HCEC 1CT (cell line): ENCODE measurements around the gene PRRC2B.

ENCODE experiments used
- DNase-seq: peaks from one replicate; pipeline ENCODE4 v3.0.0-alpha.2; 2017

The PRRC2B gene

GRCh38 chr9:131521822-131522221, 127.9 kb downstream of the PRRC2B start:
- no peak for DNase-seq

- no peak for DNase-seq
Observed at GRCh38 chr9:131522257-131523085, 128.6 kb downstream of the PRRC2B start.

GRCh38 chr9:131523086-131523388, 129.2 kb downstream of the PRRC2B start:
- no peak for DNase-seq

- DNase-seq: no peak
Observed at GRCh38 chr9:131523451-131524435, 129.9 kb downstream of the PRRC2B start.

GRCh38 chr9:131524665-131525315, 130.9 kb downstream of the PRRC2B start:
- DNase-seq: no peak

GRCh38 chr9:131525643-131526565, 132.0 kb downstream of the PRRC2B start:
- DNase-seq: no peak

GRCh38 chr9:131528186-131528585, 134.3 kb downstream of the PRRC2B start:
- DNase-seq: no peak

GRCh38 chr9:131528886-131529505, 135.1 kb downstream of the PRRC2B start:
- DNase-seq: no peak

GRCh38 chr9:131529597-131530545, 136.0 kb downstream of the PRRC2B start:
- no peak for DNase-seq

GRCh38 chr9:131530546-131530919, 136.6 kb downstream of the PRRC2B start:
- peak; percentile 6 for DNase-seq

GRCh38 chr9:131530920-131531832, 137.3 kb downstream of the PRRC2B start, which contains the start of gene UCK1:
TSS of gene UCK1 (minus strand) at chr9:131531263. CDS start at chr9:131531174, 89 bp downstream.
- DNase-seq: peak; percentile 65

- DNase-seq: no peak
Observed at GRCh38 chr9:131534721-131535237, 140.9 kb downstream of the PRRC2B start.

- no peak for DNase-seq
Observed at GRCh38 chr9:131537946-131538345, 144.1 kb downstream of the PRRC2B start.

- DNase-seq: no peak
Observed at GRCh38 chr9:131539223-131539923, 145.5 kb downstream of the PRRC2B start.

- no peak for DNase-seq
Observed at GRCh38 chr9:131543141-131543540, 149.3 kb downstream of the PRRC2B start.

- no peak for DNase-seq
Observed at GRCh38 chr9:131545003-131545785, 151.3 kb downstream of the PRRC2B start, which contains the start of gene PRRT1B. TSS of gene PRRT1B (plus strand) at chr9:131545523. CDS start at chr9:131545616, 93 bp downstream.

GRCh38 chr9:131545786-131546335, 152.0 kb downstream of the PRRC2B start:
- DNase-seq: no peak
